Chondrocyte (in vitro differentiated cells): ENCODE results near the gene CPXM2. TPM values are rescaled to one million over a fixed set of nuclear protein-coding genes. Genes with fewer than 3 reads are reported as not detected.

Experiments
- DNase-seq: peaks from one replicate; pipeline ENCODE4 v3.0.0; 2021; ENCODE audit warnings: mixed read lengths, low spot score
- H3K27ac Mint-ChIP-seq: one replicate; pipeline ENCODE4 v1.8.0; 2021; ENCODE audit warnings: mild to moderate bottlenecking, moderate library complexity, mixed read lengths; ENCODE audit not compliant: unreplicated experiment
- H3K27me3 Mint-ChIP-seq: 2 replicates; pipeline ENCODE4 v1.8.0; 2021; ENCODE audit warnings: low read depth, mixed read lengths
- H3K36me3 Mint-ChIP-seq: 2 replicates; pipeline ENCODE4 v1.8.0; 2021; ENCODE audit warnings: low read depth, mixed read lengths
- H3K4me1 Mint-ChIP-seq: 2 replicates; pipeline ENCODE4 v1.8.0; 2021; ENCODE audit warnings: low read depth, mild to moderate bottlenecking, mixed read lengths
- H3K4me3 Mint-ChIP-seq: one replicate; pipeline ENCODE4 v1.8.0; 2021; ENCODE audit warnings: mild to moderate bottlenecking, moderate library complexity, mixed read lengths; ENCODE audit not compliant: unreplicated experiment
- H3K9me3 Mint-ChIP-seq: 2 replicates; pipeline ENCODE4 v1.8.0; 2021; ENCODE audit warnings: low read depth, mixed read lengths
- CTCF ChIP-seq: fragments of 200-600 bp; sonication (generic); IDR thresholded peaks from 2 replicates; pipeline ENCODE4 v1.5.0; 2021; ENCODE audit warnings: antibody characterized with exemption, mild to moderate bottlenecking, moderate library complexity
- total RNA-seq: library from RNA; stranded (reverse); gene quantifications from 3 replicates; pipeline ENCODE4 v1.2.1, GENCODE V29; 2021

CPXM2 gene
- total RNA-seq, 1 donor from 2014 or later, result not detected

DNA sequence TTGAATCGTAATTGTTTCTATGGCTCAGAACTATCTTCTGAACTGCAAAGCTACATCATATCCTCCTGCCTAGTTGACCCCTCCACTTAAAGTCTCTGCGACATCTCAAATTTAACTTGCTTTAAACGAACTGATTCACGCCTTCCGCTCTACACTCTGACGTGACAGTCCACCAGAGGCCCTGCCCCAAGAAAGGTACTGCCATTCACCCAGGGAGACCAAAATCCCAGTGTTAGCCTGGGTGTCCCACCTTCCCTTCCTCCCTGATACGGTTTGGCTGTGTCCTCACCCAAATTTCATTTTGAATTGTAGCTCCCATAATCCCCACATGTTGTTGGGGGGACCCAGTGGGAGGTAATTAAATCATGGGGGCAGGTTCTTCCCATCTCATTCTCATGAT lies 90.8 kb downstream of the CPXM2 start:
- H3K9me3 Mint-ChIP-seq, result peaks cover 3% of the 10 kb centered on the region
- no peak for TF ChIP-seq CTCF
- H3K27me3 Mint-ChIP-seq, result peaks cover 19% of the 10 kb centered on the region
- no peaks in the 10 kb centered on the region for H3K36me3 Mint-ChIP-seq
- no peaks in the 10 kb centered on the region for H3K4me1 Mint-ChIP-seq
- no peak overlapping the region for H3K4me3 Mint-ChIP-seq
- no peak for DNase-seq
- H3K27ac Mint-ChIP-seq, result no peak overlapping the region

GRCh38 chr10:123800289-123800688 lies 91.3 kb downstream of the CPXM2 start:
- H3K4me3 Mint-ChIP-seq, result no peak overlapping the region
- H3K4me1 Mint-ChIP-seq, result no peaks in the 10 kb centered on the region
- DNase-seq, result no peak
- no peak for TF ChIP-seq CTCF
- H3K27ac Mint-ChIP-seq, result no peak overlapping the region
- H3K36me3 Mint-ChIP-seq, result no peaks in the 10 kb centered on the region
- peaks cover 3% of the 10 kb centered on the region for H3K9me3 Mint-ChIP-seq
- peaks cover 19% of the 10 kb centered on the region for H3K27me3 Mint-ChIP-seq

- Mint-ChIP-seq H3K4me1 (no peaks in the 10 kb centered on the region), H3K9me3 (peaks cover 3% of the 10 kb centered on the region), H3K36me3 (no peaks in the 10 kb centered on the region), H3K27ac (no peak overlapping the region), H3K27me3 (peaks cover 19% of the 10 kb centered on the region), H3K4me3 (no peak overlapping the region)
- no peak for DNase-seq
- no peak for TF ChIP-seq CTCF
These were observed 92.8 kb downstream of the CPXM2 start for GRCh38 chr10:123798856-123799255.

GRCh38 chr10:123797813-123798212 lies 93.8 kb downstream of the CPXM2 start:
- Mint-ChIP-seq H3K9me3 (peaks cover 3% of the 10 kb centered on the region), H3K27ac (no peak overlapping the region), H3K36me3 (no peaks in the 10 kb centered on the region), H3K4me3 (no peak overlapping the region), H3K27me3 (peaks cover 19% of the 10 kb centered on the region), H3K4me1 (no peaks in the 10 kb centered on the region)
- no peak for DNase-seq
- TF ChIP-seq CTCF, result no peak

GRCh38 chr10:123796736-123797135 lies 94.9 kb downstream of the CPXM2 start:
- no peaks in the 10 kb centered on the region for H3K4me1 Mint-ChIP-seq
- H3K4me3 Mint-ChIP-seq, result no peak overlapping the region
- peaks cover 15% of the 10 kb centered on the region for H3K27me3 Mint-ChIP-seq
- H3K27ac Mint-ChIP-seq, result no peak overlapping the region
- no peak for DNase-seq
- H3K9me3 Mint-ChIP-seq, result peaks cover 6% of the 10 kb centered on the region
- no peaks in the 10 kb centered on the region for H3K36me3 Mint-ChIP-seq
- TF ChIP-seq CTCF, result no peak
